ENCODE measurements around the gene AFF3. TPM values are rescaled to one million over a fixed set of nuclear protein-coding genes. Genes with fewer than 3 reads are reported as not detected.

Gene AFF3
- total RNA-seq, 3 donors from 2014 or later (not counting 1 experiment from before 2014, with no cell fraction given), result 4.6 to 9.6 (median 5.6) TPM

- intact Hi-C loops (cut with micrococcal nuclease), result no loop called here
Measured at GRCh38 chr2:100041946-100042345, 100.4 kb downstream of the AFF3 start.

GRCh38 chr2:100041385-100041784 is 101.0 kb downstream of the AFF3 start:
- H3K36me3 ChIP-seq (ENCODE audit: control insufficient read depth, insufficient read depth, low read length), result no peaks in the 10 kb centered on the region
- 83% methylated on average over 4 of the region's 4 CpGs for WGBS (ENCODE audit: insufficient coverage)
- no peaks in the 10 kb centered on the region for H3K27me3 ChIP-seq (ENCODE audit: control insufficient read depth, insufficient read depth, low read length)
- no peak overlapping the region for H3K27ac Mint-ChIP-seq
- no peaks in the 10 kb centered on the region for H3K9me3 Mint-ChIP-seq
- TF ChIP-seq CTCF (IDR thresholded peaks at IDR 0.05), result no peak
- intact Hi-C loops (cut with micrococcal nuclease), result no loop called here
- no peak overlapping the region for H3K4me3 ChIP-seq (ENCODE audit: low read length)
- DNase-seq, result no peak
- no peak overlapping the region for H3K4me3 Mint-ChIP-seq
- no peak overlapping the region for H3K27ac ChIP-seq (ENCODE audit: low read length)
- no peaks in the 10 kb centered on the region for H3K36me3 Mint-ChIP-seq
- H3K9me3 ChIP-seq (ENCODE audit: control insufficient read depth, insufficient read depth, low read length), result no peaks in the 10 kb centered on the region
- no peaks in the 10 kb centered on the region for H3K27me3 Mint-ChIP-seq (ENCODE audit: low read depth in 2 of 2)
- H3K4me1 ChIP-seq (ENCODE audit: control insufficient read depth, insufficient read depth, low read length), result no peaks in the 10 kb centered on the region
- H3K4me1 Mint-ChIP-seq, result no peaks in the 10 kb centered on the region
- ATAC-seq, result no peak

More at GRCh38 chr2:100041946-100042345, 100.4 kb downstream of the AFF3 start:
- Histone ChIP-seq H3K36me3 (ENCODE audit: control insufficient read depth, insufficient read depth, low read length) (no peaks in the 10 kb centered on the region), H3K9me3 (ENCODE audit: control insufficient read depth, insufficient read depth, low read length) (no peaks in the 10 kb centered on the region), H3K4me3 (ENCODE audit: low read length) (no peak overlapping the region), H3K27ac (ENCODE audit: low read length) (no peak overlapping the region), H3K4me1 (ENCODE audit: control insufficient read depth, insufficient read depth, low read length) (no peaks in the 10 kb centered on the region), H3K27me3 (ENCODE audit: control insufficient read depth, insufficient read depth, low read length) (no peaks in the 10 kb centered on the region)
- ATAC-seq (no peak), DNase-seq (no peak)
- Mint-ChIP-seq H3K4me1 (no peaks in the 10 kb centered on the region), H3K9me3 (no peaks in the 10 kb centered on the region), H3K27me3 (ENCODE audit: low read depth in 2 of 2) (no peaks in the 10 kb centered on the region), H3K36me3 (no peaks in the 10 kb centered on the region), H3K27ac (no peak overlapping the region), H3K4me3 (no peak overlapping the region)
- 92% methylated on average over 12 of the region's 12 CpGs for WGBS (ENCODE audit: insufficient coverage)
- no peak for TF ChIP-seq CTCF (IDR thresholded peaks at IDR 0.05)

- no peak for ATAC-seq
- Mint-ChIP-seq H3K36me3 (no peaks in the 10 kb centered on the region), H3K27ac (no peak overlapping the region), H3K27me3 (ENCODE audit: low read depth in 2 of 2) (no peaks in the 10 kb centered on the region), H3K4me1 (no peaks in the 10 kb centered on the region), H3K9me3 (no peaks in the 10 kb centered on the region), H3K4me3 (no peak overlapping the region)
- Histone ChIP-seq H3K27ac (ENCODE audit: low read length) (no peak overlapping the region), H3K36me3 (ENCODE audit: control insufficient read depth, insufficient read depth, low read length) (no peaks in the 10 kb centered on the region), H3K27me3 (ENCODE audit: control insufficient read depth, insufficient read depth, low read length) (no peaks in the 10 kb centered on the region), H3K9me3 (ENCODE audit: control insufficient read depth, insufficient read depth, low read length) (no peaks in the 10 kb centered on the region), H3K4me3 (ENCODE audit: low read length) (no peak overlapping the region), H3K4me1 (ENCODE audit: control insufficient read depth, insufficient read depth, low read length) (no peaks in the 10 kb centered on the region)
- no peak for DNase-seq
- intact Hi-C loops (cut with micrococcal nuclease), result no loop called here
- 79% methylated on average over 1 of the region's 1 CpG for WGBS (ENCODE audit: insufficient coverage)
- no peak for TF ChIP-seq CTCF (IDR thresholded peaks at IDR 0.05)
Measured at GRCh38 chr2:100040906-100041305, 101.5 kb downstream of the AFF3 start.

GRCh38 chr2:100039291-100039980 is 103.0 kb downstream of the AFF3 start:
- Mint-ChIP-seq H3K9me3 (no peaks in the 10 kb centered on the region), H3K27ac (no peak overlapping the region), H3K36me3 (no peaks in the 10 kb centered on the region), H3K4me1 (no peaks in the 10 kb centered on the region), H3K27me3 (ENCODE audit: low read depth in 2 of 2) (no peaks in the 10 kb centered on the region), H3K4me3 (no peak overlapping the region)
- DNase-seq, result no peak
- H3K27me3 ChIP-seq (ENCODE audit: control insufficient read depth, insufficient read depth, low read length), result no peaks in the 10 kb centered on the region
- no peaks in the 10 kb centered on the region for H3K4me1 ChIP-seq (ENCODE audit: control insufficient read depth, insufficient read depth, low read length)
- H3K4me3 ChIP-seq (ENCODE audit: low read length), result no peak overlapping the region
- H3K27ac ChIP-seq (ENCODE audit: low read length), result no peak overlapping the region
- 88% methylated on average over 7 of the region's 7 CpGs for WGBS (ENCODE audit: insufficient coverage)
- no peak for ATAC-seq
- TF ChIP-seq CTCF (IDR thresholded peaks at IDR 0.05), result no peak
- intact Hi-C loops (cut with micrococcal nuclease), result no loop called here
- H3K36me3 ChIP-seq (ENCODE audit: control insufficient read depth, insufficient read depth, low read length), result no peaks in the 10 kb centered on the region
- H3K9me3 ChIP-seq (ENCODE audit: control insufficient read depth, insufficient read depth, low read length), result no peaks in the 10 kb centered on the region

Data from natural killer cell (primary cell).